Fibroblast of peridontal ligament (primary cell): ENCODE data around the gene DYNC1I1.

ENCODE experiments used
- DNase-seq: peaks from one replicate; pipeline ENCODE4 v3.0.0-alpha.2; 2010; ENCODE audit errors: extremely low read depth

Gene DYNC1I1

GRCh38 chr7:95772298-95772770 lies at the start of gene DYNC1I1:
DYNC1I1 (plus strand) TSS chr7:95772554; CDS start chr7:95804730, 32,176 bp downstream.
- peak; percentile 25 for DNase-seq

DNA sequence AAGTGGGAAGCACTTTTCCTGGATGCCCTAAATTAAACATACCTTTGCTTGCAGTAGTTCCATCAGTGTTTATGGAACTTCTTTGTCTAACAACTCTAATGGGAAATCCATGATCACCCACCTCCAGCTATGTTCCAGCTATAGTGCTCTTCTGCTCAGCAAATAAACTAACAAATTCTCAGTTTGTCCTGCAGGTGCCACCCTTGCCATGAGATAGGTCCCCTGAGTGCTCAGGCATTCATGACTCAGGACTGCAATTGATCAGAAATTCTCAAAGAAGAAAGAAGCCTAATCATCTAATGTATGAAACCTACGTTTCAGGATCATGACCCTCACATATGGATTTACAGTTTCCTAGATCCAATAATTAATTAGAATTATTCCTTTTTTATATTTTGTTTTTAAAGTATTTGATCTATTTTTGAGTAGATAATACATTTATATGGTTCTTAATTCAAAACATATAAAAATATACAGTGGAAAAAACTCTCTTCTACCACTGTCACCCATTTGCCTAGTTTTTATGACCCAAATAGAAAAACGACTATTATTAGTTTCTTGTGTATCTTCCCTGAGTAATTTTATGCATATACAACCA lies 48.7 kb upstream of the DYNC1I1 start:
- peak; percentile 67 for DNase-seq

- peak; percentile 19 for DNase-seq
Measured at GRCh38 chr7:95725205-95725604, 47.1 kb upstream of the DYNC1I1 start.

DNA sequence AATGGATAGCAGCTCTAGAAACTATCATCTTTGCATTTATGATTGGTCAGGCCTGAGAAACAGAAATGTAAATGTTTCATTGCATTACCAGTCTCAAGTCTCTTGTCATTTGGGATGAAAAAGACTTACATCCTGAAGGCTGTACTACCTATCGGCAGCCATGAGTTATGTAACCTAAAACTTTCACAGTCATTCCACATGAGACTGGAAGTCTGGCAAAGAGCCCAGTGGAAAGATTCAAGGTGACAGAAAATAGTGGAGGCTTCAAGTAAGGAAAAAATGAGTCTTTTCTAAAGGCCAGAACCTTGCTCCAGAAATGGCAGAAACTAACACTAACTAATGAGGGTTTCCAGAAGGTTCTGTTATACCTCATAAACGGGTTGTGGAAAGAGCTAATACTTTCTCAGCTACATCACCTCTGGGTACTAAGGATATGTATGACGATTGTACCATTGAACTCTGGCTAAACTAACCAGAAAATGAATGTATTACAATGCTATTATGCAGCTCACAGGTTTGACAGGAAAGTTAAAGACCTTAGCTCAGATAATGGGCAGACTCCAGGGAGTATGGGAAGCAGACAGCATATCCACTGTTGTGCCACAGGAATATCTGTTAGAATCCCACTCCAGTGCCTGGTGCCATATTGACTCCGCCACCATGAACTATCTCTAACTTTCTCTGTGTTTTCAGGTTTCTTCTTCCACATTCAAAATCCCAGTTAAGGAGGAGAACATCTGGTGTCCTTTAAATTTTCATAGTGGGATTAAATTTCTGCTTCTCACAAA lies 41.7 kb upstream of the DYNC1I1 start:
- DNase-seq, result no peak

DNA sequence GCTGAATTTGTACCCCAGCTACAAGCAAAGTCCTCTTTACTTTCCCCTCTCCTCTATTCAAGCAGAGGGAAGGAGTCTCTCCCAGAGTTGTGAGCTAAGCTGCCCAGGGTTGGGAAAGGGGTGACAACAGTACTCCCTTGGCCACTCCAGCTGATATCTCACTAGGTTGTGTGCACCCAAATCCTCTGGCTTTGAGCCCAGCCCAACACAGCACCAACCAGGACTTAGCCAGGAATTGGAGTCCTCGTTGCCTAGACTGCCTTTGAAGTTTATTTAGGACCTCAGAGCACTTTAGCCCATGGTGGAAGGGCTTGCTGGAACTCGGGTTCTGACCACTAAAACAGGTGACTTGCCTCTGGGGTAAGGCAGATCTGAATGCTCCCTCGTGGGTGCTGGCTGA lies 35.7 kb upstream of the DYNC1I1 start:
- no peak for DNase-seq

DNA sequence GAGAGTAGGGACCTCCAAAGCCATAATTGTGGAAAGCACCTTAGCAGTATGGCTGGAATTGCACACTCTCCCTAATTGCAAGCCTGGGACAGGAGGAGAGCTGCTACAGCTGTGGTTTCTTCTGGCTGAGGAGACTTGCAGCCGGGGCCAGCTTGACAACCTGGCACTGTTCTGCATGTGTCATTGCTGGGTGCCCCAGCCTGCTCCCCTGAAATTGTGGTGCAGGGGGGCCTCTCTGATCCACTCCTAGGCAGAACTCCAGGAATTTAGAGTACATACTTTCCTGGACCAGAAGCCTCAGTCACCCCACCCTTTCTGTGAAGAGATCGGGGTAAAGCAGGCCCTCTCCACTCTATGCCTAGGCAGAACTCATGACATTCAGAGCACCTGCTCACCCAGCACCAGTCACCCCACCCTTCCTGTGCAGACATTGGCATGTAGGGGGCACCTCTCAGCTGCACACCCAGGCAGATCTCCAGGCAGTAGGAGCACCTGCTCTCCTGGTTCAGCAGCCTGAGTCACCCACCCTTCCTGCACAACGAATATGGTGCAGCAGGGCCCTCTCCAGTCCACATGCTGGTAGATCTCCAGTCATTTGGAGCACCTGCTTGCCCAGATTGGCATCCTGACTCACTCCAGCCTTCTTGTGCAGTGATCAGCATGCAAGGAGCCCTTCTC lies 34.4 kb upstream of the DYNC1I1 start:
- DNase-seq, result no peak

- DNase-seq, result no peak
Measured at GRCh38 chr7:95749044-95749443, 23.3 kb upstream of the DYNC1I1 start.

DNA sequence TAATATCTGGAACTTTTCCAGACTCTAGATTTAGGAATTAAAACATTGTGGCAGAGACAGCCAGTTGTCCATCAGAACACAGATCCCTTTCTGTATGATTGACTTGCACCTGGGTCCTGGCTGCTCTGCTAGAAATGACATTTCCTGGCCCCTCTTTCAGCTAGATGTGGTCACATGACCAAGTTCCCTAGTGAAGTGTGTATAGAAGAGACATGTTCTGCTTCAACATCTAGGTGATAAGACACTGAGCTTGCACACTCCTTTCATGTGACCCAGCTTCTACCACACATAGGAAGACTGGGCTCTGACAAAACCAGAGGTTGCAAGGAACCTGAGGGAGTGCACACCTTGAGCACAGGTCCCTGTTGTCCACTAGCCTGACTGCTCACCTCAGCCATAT lies 22.8 kb upstream of the DYNC1I1 start:
- no peak for DNase-seq

DNA sequence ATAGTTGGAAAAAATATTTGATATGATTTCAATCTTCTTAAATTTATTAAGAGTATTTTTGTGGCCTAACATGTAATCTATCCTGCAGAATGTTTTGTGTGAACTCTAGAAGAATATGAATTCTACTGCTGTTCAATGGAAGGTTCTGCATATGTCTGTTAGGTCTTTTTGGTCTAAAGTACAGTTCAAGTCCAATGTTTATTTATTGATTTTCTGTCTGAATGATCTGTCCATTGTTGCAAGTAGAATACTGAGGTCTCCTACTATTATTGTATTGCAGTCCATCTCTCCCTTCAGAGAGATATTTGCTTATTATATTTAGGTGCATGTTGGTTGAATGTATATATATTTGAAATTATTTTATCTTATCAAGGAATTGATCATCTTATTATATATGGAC lies 18.9 kb upstream of the DYNC1I1 start:
- no peak for DNase-seq

- DNase-seq, result no peak
Measured at GRCh38 chr7:95755277-95755934, 16.9 kb upstream of the DYNC1I1 start.

DNA sequence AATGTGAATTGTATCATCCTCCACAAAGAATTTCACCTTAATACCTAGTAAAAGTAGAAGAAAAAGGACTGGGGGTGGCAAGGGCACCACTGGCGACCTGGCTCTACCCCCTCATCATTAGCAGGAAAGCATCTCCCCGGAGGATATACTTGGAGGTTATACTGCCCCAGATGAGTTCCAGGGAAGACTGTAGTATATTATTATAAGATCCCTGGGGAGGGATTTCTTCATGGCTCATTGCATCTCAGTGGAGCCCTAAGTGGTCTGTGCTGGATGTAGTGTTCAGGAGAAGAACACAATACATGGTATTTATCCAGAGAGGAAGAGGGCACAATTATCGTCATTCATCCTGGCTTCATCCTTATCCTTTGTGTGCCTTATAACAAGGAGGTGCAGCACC lies 14.2 kb upstream of the DYNC1I1 start:
- DNase-seq, result no peak

- DNase-seq, result no peak
Measured at GRCh38 chr7:95766086-95766485, 6.3 kb upstream of the DYNC1I1 start.

DNA sequence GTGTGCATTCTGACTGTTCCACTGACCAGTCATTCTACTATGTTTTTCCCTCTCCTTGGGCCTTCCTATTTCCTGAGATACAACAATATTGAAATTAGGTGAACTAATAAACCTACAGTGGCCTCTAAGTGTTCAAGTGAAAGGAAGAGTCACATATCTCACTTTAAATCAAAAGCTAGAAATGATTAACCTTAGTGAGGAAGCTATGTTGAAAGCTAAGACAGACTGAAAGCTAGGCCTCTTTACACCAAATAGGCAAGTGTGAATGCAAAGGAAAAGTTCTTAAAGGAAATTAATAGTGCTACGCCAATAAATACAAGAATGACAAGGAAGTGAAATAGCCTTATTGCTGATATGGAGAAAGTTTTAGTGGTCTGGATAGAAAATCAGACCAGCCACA lies 5.7 kb upstream of the DYNC1I1 start:
- no peak for DNase-seq

DNA sequence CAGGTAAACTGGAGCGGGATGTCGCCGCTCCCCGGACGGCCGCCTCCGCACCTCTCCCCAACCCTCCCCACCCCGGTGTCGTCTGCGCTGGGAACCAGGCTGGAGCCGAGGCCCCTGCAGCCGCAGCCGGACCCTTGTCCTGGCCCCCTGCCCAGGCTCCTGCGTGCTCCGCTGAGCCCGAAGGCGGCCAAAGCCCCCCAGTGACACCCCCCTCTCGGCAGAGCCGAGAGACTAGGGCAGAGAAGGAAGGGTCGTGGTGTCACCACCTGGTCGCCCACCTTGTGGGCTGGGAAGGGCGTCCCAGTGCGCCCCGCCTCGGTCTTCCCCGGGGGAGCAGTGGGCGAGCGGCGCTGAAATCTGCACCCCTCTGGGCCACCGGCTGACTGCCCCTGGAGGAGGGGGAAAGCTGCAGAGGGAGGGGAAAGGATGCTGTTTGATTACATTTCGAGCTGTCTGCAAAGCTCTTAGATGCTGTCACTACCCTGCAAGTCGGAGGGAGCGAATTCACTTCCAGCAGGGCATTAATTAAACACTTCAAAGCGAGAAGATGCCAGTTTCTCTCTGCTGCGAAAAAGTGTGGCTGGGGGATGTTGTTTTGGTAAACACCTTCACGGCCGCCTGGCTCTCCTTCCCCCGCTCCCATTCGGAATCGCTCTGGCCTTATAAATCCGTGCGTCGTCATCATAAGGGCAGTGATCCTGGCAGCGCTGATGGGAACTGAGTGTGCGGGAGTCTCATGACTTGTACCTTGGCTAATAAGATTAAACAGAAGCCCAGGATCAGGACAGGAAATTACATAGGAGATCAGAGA lies 622 bp downstream of the DYNC1I1 start:
- DNase-seq, result peak; percentile 1

DNA sequence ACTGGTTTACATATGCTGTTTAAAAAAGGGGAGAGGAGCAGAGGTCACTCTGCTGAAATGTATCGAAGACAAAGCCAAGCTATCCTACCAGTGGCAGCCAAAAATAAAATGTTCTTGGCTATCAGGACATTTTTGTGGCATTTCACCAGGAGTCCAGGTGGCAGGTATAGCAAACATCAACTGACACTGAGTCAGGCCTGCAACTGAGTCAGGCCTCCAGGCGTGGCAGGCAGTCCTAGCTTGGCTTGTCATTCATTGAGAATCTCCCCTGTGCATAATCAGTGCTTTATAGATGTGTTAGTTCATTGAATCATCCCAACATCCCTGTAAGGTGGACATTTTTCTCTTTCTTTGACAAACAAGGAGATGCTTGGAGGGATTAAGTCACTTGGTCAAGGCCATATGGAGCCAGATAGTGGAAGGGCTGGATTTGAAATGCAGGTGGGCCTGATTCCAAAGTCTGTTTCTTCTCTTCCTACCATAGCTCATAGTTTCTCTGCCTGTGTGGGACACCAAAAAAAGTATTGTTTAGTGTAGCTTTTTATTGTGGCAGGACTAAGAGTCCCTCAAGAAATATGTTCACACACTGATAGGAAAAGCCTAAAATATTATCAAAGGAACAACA lies 4.3 kb downstream of the DYNC1I1 start:
- DNase-seq, result no peak

DNA sequence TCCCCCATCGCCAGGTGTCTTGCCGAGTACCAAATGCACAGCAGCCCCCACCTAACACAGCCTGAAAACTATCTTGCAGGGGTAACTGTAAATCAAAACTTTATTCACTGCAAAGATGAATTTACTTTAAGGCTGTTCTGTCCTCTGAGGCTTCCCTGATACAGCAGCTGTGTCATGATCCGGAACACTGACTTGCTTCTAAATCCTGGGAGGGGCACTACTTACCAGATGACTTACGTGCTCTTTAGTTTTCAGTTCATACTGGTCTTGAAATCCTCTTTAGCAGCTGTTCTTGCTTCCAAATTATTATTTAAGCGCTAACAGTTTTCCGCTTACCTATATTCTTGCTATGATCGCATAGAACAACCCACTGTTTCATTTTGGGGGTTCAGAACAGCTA lies 4.9 kb downstream of the DYNC1I1 start:
- no peak for DNase-seq

DNA sequence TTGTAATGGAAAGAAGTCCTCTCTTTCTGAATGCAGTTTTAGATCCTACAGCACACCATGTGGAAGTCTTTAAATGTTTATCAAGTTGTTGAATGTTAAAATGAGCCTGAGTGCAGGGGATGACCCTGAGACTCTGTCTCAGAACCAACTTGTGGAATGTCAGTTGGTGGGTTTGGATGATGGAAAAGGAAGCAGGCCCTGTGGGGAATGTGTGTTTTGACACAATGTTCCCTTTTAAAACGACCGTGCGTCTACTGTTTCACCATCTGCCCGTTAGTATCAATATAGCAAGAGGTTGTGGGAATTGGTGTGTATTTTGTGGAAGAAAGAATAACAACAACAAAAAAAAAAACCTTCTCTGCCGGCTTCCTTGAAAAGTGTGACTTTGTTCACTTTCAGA lies 8.3 kb downstream of the DYNC1I1 start:
- no peak for DNase-seq

- DNase-seq, result no peak
Measured at GRCh38 chr7:95781961-95782586, 9.7 kb downstream of the DYNC1I1 start.

- DNase-seq, result no peak
Measured at GRCh38 chr7:95784796-95785195, 12.4 kb downstream of the DYNC1I1 start.

DNA sequence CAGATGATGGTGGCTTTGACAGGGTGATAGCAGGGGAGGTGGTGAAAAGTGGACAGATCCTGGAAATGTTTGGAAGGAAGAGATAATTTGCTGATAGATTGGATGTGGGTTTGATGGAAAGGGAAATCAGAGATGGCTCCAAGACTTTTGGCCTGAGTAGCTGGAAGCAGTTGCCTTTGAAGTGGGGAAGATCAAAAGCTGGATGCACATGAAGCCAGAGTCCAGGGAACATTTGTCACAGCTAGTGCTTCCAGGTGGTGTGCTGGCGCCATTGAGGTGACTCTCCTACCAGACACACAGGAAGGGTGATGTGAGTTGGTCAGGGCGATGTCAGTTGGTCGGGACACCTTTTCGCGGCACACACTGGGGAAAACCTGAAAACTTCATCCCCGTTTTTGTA lies 15.9 kb downstream of the DYNC1I1 start:
- no peak for DNase-seq

DNA sequence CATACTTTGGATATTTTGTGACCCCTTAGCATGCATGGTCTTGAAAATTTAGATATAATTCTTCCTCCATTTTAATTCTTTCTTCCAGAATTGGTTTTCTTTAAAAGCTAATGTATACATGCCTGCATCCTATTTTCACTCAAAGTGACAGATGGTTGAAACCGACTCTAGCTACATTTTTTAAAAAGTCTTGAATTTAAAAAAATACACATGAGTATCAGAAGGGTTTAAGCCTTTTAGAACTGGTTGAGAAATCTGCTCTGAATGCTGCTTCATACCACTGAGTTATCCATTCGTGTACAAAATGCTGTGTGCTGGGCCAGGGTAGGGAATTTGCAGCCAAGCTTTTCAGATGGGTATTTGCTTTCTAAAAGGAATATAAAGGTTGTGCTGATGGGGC lies 16.5 kb downstream of the DYNC1I1 start:
- no peak for DNase-seq
